HCT116 (cell line): Measurements from ENCODE around the gene DNMT3B. TPM values are rescaled to one million over a fixed set of nuclear protein-coding genes. Genes with fewer than 3 reads are reported as not detected.

Source experiments
- ATAC-seq: fragments of 200-7000 bp; cut with Tn5 transposase; 2 replicates; pipeline ENCODE4 v1.9.1; 2020; ENCODE audit warnings: mild to moderate bottlenecking, moderate library complexity
- BruUV-seq: library from RNA; stranded (reverse); fragments of 400-500 nt; replicated peaks from 2 replicates; lab custom pipeline; 2021; lab: Mats Ljungman, UMichigan
- CTCF ChIA-PET: fragments of 300-600 bp; sonication (Branson Sonifier 250); formaldehyde crosslinking; loops from one replicate; lab custom pipeline; 2021; ENCODE audit warnings: antibody characterized with exemption; lab: Charles Lee
- POLR2A ChIA-PET: fragments of 300-600, 350-600 bp; sonication (Branson Sonifier 250); formaldehyde crosslinking; loops from one replicate; lab custom pipeline; 2021; ENCODE audit warnings: antibody characterized with exemption; lab: Charles Lee
- RAD21 ChIA-PET, 2 experiments: fragments of 300-600 bp; sonication (Branson Sonifier 250); formaldehyde crosslinking; loops; one replicate each; lab custom pipeline; 2023; ENCODE audit warnings: low total read pairs in 2 of 2; ENCODE audit not compliant: uncharacterized antibody in 2 of 2, unreplicated experiment in 2 of 2, low non-redundant PET in 1 of 2; lab: Charles Lee
- DNase-seq: peaks from one replicate; pipeline ENCODE4 v3.0.0-alpha.2; 2010; ENCODE audit warnings: low read depth, low spot score
- H2AFZ ChIP-seq: fragments of 200-600 bp; shearing (Covaris generic), sonication (generic); 2 replicates; pipeline ENCODE4 v1.6.1; 2017; ENCODE audit warnings: low read depth, mixed run types, mixed read lengths, antibody characterized with exemption, low read length; ENCODE audit not compliant: poor library complexity, severe bottlenecking
- H3K27ac ChIP-seq: 2 replicates; pipeline ENCODE4 v1.5.1; 2012; ENCODE audit warnings: low read depth, low read length
- H3K27me3 ChIP-seq: fragments of 200-600 bp; sonication (generic); 2 replicates; pipeline ENCODE4 v1.6.1; 2016; ENCODE audit warnings: mixed run types, low read length, mixed read lengths; ENCODE audit not compliant: insufficient read depth
- H3K36me3 ChIP-seq, 2 experiments: fragments of 200-500 bp in 1 of 2; fragments of 200-600 bp in 1 of 2; sonication (Bioruptor generic) in 1 of 2; sonication (generic) in 1 of 2; 2 replicates each; pipeline versions ENCODE4 v1.5.1 to v1.6.1; 2014 to 2016; ENCODE audit warnings: low read length in 2 of 2, inconsistent platforms in 1 of 2, mixed read lengths in 1 of 2, mixed run types in 1 of 2; ENCODE audit not compliant: insufficient read depth in 2 of 2, control insufficient read depth in 1 of 2
- H3K4me1 ChIP-seq, 2 experiments: fragments of 200-600 bp in 1 of 2; sonication (generic) in 1 of 2; 2 replicates each; pipeline versions ENCODE4 v1.5.1 to v1.6.1; 2012 to 2017; ENCODE audit warnings: low read length in 2 of 2, inconsistent platforms in 1 of 2, mild to moderate bottlenecking in 1 of 2, mixed read lengths in 1 of 2, mixed run types in 1 of 2, moderate library complexity in 1 of 2; ENCODE audit not compliant: insufficient read depth in 2 of 2, control insufficient read depth in 1 of 2
- H3K4me2 ChIP-seq: fragments of 200-600 bp; sonication (generic); 2 replicates; pipeline ENCODE4 v1.6.1; 2017; ENCODE audit warnings: mixed run types, low read length, mixed read lengths
- H3K4me3 ChIP-seq, 2 experiments: fragments of 200-600 bp in 1 of 2; sonication (generic) in 1 of 2; replicated peaks in 1 of 2; 2 replicates each; pipeline ENCODE4 v1.5.1; 2011 to 2016; ENCODE audit warnings: low read length in 2 of 2, control low read depth in 1 of 2, low read depth in 1 of 2, mild to moderate bottlenecking in 1 of 2, mixed read lengths in 1 of 2, mixed run types in 1 of 2
- H3K79me2 ChIP-seq: fragments of 200-600 bp; sonication (generic); 2 replicates; pipeline ENCODE4 v1.6.1; 2017; ENCODE audit warnings: mild to moderate bottlenecking, mixed run types, low read length, moderate library complexity, mixed read lengths; ENCODE audit not compliant: insufficient read depth
- H3K9ac ChIP-seq: fragments of 200-600 bp; sonication (generic); 2 replicates; pipeline ENCODE4 v1.6.1; 2016; ENCODE audit warnings: low read length, mixed read lengths
- H3K9me2 ChIP-seq: fragments of 200-600 bp; sonication (generic), shearing (Covaris generic); 2 replicates; pipeline ENCODE4 v1.6.1; 2017; ENCODE audit warnings: mixed run types, mild to moderate bottlenecking, moderate library complexity; ENCODE audit not compliant: insufficient read depth
- H3K9me3 ChIP-seq, 2 experiments: fragments of 200-500 bp in 1 of 2; fragments of 200-600 bp in 1 of 2; sonication (Bioruptor generic) in 1 of 2; sonication (generic) in 1 of 2; 2 replicates each; pipeline ENCODE4 v1.6.1; 2014 to 2017; ENCODE audit warnings: low read length in 2 of 2, mixed read lengths in 2 of 2, inconsistent platforms in 1 of 2, low read depth in 1 of 2, mild to moderate bottlenecking in 1 of 2, mixed run types in 1 of 2, moderate library complexity in 1 of 2; ENCODE audit not compliant: control insufficient read depth in 1 of 2, insufficient read depth in 1 of 2
- H4K20me1 ChIP-seq: fragments of 200-600 bp; sonication (generic), shearing (Covaris generic); 2 replicates; pipeline ENCODE4 v1.6.1; 2017; ENCODE audit warnings: mixed run types, mild to moderate bottlenecking, moderate library complexity; ENCODE audit not compliant: insufficient read depth
- ATF3 ChIP-seq: IDR thresholded peaks from 2 replicates; pipeline ENCODE4 v1.6.1; 2012
- CBX3 ChIP-seq: IDR thresholded peaks from 2 replicates; pipeline ENCODE4 v1.6.1; 2012; ENCODE audit warnings: low read depth
- CTCF ChIP-seq, 3 experiments: fragments of 200-600 bp in 1 of 3; sonication (generic) in 1 of 3; IDR thresholded peaks in 2 of 3; conservative IDR thresholded peaks in 1 of 3; 2 replicates each; pipeline ENCODE4 v1.5.1; 2012 to 2017; ENCODE audit warnings: low read depth in 2 of 3, low read length in 2 of 3, antibody characterized with exemption in 1 of 3, borderline replicate concordance in 1 of 3, control low read depth in 1 of 3, mild to moderate bottlenecking in 1 of 3, mixed read lengths in 1 of 3, mixed run types in 1 of 3, moderate library complexity in 1 of 3; ENCODE audit not compliant: insufficient read depth in 1 of 3
- EZH2 ChIP-seq: fragments of 200-600 bp; sonication (generic); IDR thresholded peaks from 2 replicates; pipeline ENCODE4 v1.6.1; 2017; ENCODE audit warnings: antibody characterized with exemption, mixed run types
- EZH2phosphoT487 ChIP-seq: fragments of 200-600 bp; IDR thresholded peaks from 2 replicates; pipeline ENCODE4 v1.6.1; 2018; ENCODE audit warnings: antibody characterized with exemption, borderline replicate concordance
- REST ChIP-seq: IDR thresholded peaks from 2 replicates; pipeline ENCODE4 v1.6.1; 2012; ENCODE audit warnings: low read depth
- SRF ChIP-seq: IDR thresholded peaks from 2 replicates; pipeline ENCODE4 v1.6.1; 2012; ENCODE audit warnings: low read depth
- TCF7L2 ChIP-seq: IDR thresholded peaks from 2 replicates; pipeline ENCODE4 v1.7.0; 2011; ENCODE audit warnings: borderline replicate concordance, inconsistent platforms; ENCODE audit not compliant: insufficient read depth, insufficient read length; ENCODE audit errors: extremely low read depth
- intact Hi-C: fragments of 100-400 bp; cut with micrococcal nuclease; formaldehyde crosslinking; loops from 2 replicates; pipeline ENCODE4 v1.10.0; 2022
- total RNA-seq: library from RNA; stranded (reverse); gene quantifications from one replicate; pipeline ENCODE4 v1.2.1, GENCODE V29; 2021; ENCODE audit not compliant: unreplicated experiment

The DNMT3B gene
- total RNA-seq, 1 experiment from 2014 or later: 22.2 TPM

GRCh38 chr20:32808438-32808837, 46.3 kb downstream of the DNMT3B start:
- POLR2A ChIA-PET: no interaction called here
- DNase-seq: no peak
- peaks cover 8 to 33% of the 10 kb centered on the region in 2 experiments; a peak in 3 of 4 replicates for H3K36me3 ChIP-seq
- TF ChIP-seq TCF7L2 (no peak), CBX3 (no peak), CTCF (IDR thresholded peaks at IDR 0.05 in 2 of 3, conservative IDR thresholded peaks at IDR 0.05 in 1 of 3; ENCODE audit: borderline replicate concordance in 1 of 3, insufficient read depth in 1 of 3, low read depth in 2 of 3, low read length in 2 of 3) (no peak), ATF3 (no peak), REST (no peak), SRF (no peak), EZH2phosphoT487 (no peak), EZH2 (no peak)
- no peaks in the 10 kb centered on the region for H3K79me2 ChIP-seq
- BruUV-seq: no TSS peak
- H3K27me3 ChIP-seq: no peaks in the 10 kb centered on the region
- H3K9ac ChIP-seq: no peak overlapping the region
- RAD21 ChIA-PET: no interaction called here
- no peaks in the 10 kb centered on the region for H3K9me3 ChIP-seq
- no peak for ATAC-seq
- H3K4me2 ChIP-seq: no peak overlapping the region
- CTCF ChIA-PET: no interaction called here
- no peaks in the 10 kb centered on the region for H3K9me2 ChIP-seq
- intact Hi-C loops: no loop called here
- H4K20me1 ChIP-seq: no peaks in the 10 kb centered on the region
- no peak overlapping the region for H3K4me3 ChIP-seq
- no peak overlapping the region for H2AFZ ChIP-seq
- no peak overlapping the region for H3K27ac ChIP-seq
- no peaks in the 10 kb centered on the region for H3K4me1 ChIP-seq
